HG03108 (cell line): ENCODE results near the gene MED23.

ENCODE experiments used
- ATAC-seq: cut with Tn5 transposase; IDR thresholded peaks from one replicate; pipeline ENCODE4 v1.9.1; 2021; ENCODE audit warnings: moderate library complexity; ENCODE audit not compliant: unreplicated experiment

Gene MED23

GRCh38 chr6:131640576-131640975 lies 12.5 kb upstream of the MED23 start:
- ATAC-seq: no peak

GRCh38 chr6:131640100-131640499 lies 12.1 kb upstream of the MED23 start:
- ATAC-seq: peak; percentile 43

GRCh38 chr6:131638013-131638412 lies 10.0 kb upstream of the MED23 start:
- ATAC-seq: no peak

- ATAC-seq: no peak
Observed at GRCh38 chr6:131636880-131637792, 9.1 kb upstream of the MED23 start, which contains the start of gene ENPP3. ENPP3 (plus strand) TSS chr6:131637302; CDS start chr6:131637385, 83 bp downstream.

DNA sequence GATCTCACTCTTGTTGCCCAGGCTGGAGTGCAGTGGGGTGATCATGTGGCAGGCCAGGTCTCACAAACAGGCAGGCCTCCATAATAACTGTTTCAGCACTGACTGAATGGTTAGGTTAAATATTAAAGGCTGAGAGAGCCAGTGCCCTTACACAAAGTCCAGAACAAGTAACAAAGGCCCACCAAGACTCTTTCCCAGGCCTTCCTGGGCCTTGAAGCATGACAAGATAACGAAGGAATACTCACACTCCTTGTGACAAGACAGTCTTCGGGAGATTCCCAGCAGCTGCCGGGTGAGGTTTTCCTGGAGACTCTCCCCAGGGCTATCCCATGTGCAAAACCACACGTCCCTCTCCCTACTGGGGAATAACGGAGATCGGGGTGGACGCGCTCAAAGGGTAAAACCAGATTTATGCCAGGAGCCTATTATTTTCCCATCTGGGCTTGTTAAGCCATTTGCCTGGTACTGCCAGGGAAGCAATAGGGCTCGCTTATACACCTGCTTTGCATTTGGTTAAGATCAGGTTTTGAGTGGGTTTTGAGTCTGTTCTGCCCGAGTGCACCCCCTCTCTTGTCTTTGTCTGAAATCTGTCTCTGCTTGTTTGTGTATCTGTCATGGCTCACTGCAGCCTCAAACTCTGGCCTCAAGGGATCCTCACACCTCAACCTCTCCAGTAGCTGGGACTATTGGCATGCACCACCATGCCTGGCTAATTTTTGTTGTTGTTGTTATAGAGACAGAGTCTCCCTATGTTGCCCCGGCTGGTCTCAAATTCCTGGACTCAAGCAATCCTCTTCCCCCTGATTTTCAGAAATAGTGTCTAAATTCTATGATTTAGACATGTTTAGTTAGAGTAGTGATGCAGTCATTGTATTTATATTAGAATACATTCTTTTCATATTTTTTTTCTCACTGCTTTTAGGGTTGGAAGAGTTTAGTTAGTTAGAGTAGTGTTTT lies 7.6 kb upstream of the MED23 start:
- ATAC-seq: peak; percentile 83

DNA sequence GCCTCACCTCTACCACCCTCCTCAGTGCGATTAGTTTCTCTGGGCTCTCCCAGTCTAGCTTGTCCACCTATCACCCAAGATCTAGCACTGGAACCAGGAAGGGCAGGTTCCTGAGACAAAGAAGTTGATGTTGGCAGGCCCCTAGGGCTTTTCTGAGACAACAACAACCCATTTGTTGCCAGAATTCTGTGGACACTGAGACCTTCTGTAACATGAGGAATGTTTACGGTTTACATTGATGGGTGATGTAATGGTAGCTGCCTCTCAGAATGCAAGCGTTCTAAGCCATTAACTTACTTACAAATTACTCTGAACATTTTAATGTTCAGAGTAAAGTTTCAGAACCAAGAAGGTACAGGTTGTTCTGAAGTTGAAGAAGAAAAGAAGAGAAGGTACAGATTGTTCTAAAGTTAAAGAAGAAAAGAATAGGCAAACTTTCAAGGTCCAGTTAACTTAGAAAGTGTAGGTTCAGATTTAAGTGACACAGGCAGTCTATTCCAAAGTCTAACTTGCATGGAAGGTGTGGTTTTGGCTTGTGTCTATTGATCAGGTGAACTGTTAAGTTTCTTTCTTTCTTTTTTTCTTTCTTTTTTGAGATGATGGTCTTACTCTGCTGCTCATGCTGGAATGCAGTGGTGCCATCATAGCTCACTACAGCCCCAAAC lies 3.7 kb upstream of the MED23 start:
- ATAC-seq: no peak

DNA sequence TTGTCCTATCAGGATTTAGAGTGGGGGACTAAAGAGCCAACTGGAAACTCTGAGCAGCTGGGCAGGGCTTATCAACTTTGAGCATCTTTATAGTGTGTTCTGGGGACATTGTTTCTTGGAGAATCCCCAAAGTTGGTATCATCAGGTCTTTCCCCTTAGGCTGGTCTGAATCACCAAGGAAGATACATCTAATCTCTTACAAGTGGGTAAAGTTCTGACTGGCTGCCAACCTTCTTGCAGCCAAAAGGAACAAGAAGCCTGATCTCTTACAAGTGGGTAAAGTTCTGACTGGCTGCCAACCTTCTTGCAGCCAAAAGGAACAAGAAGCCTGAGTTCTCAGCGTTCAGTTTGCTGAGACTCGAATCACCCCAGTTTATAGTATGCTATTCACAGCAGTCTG lies 1.6 kb upstream of the MED23 start:
- no peak for ATAC-seq

- ATAC-seq: no peak
Observed at GRCh38 chr6:131628726-131629125, 684 bp upstream of the MED23 start.

DNA sequence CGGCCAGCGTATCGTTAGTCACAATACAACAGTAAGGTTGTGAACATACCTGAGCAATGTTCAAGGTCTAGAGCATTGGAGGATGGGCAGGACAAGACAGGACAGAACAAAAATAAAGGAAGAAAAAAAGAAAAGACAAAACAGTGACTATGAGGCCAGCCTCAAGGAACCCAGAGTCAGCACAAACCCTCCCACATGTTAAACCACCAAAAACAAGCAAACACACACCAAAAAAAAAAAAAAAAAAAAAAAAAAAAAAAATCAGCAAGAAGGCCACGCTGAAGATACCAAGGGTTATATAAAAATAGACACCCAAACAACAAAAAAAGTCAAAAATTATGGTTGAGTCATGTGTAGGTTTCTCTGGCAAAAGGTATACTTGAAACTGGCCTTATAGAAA lies 12.8 kb downstream of the MED23 start:
- no peak for ATAC-seq

- no peak for ATAC-seq
Observed at GRCh38 chr6:131613296-131613925, 14.6 kb downstream of the MED23 start.

DNA sequence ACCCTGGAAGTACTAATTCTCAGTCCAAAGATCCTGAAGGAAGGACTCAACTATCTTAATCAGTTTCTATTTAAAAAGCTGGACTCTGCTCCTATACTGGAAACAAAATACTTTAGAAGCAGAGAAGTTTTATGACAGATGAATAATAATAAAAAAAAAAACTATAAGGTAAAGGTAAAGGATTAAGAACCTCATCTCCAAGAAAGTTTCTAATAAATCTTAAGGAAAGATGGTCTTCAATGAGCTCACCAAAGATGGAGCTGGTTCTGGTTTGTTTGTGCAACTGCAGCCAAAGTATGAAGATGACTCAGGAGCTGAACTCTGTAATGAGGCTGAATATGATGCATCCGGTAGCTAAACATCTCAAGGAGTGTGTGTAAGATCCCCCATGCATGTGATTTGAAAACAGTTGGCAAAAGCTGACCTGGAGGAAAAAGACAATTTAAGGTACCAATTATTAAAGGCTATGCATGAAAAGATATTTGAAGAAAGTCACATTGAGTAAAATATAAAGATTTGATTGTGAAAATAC lies 25.2 kb downstream of the MED23 start:
- no peak for ATAC-seq

- no peak for ATAC-seq
Observed at GRCh38 chr6:131600716-131601115, 27.3 kb downstream of the MED23 start.

- no peak for ATAC-seq
Observed at GRCh38 chr6:131597446-131597845, 30.6 kb downstream of the MED23 start.

- ATAC-seq: no peak
Observed at GRCh38 chr6:131594074-131594473, 34.0 kb downstream of the MED23 start.

DNA sequence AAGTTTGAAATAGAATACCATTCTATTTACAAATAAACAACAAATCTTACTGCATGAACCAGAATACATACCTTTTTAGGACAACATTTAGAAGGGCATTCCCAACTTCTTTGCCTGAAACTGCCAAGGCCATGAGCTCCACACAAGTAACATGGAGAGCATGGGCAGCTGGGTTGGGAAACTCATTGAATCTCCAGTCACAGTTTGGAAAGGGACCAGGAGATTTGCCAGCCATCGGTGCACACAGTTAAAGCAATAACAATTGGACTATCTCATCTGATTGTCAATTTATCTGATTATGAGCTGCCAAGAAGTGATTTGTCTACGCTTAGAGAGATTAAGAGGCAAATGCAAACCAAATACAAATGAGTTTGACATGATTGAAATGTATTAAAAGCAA lies 35.1 kb downstream of the MED23 start:
- ATAC-seq: no peak

DNA sequence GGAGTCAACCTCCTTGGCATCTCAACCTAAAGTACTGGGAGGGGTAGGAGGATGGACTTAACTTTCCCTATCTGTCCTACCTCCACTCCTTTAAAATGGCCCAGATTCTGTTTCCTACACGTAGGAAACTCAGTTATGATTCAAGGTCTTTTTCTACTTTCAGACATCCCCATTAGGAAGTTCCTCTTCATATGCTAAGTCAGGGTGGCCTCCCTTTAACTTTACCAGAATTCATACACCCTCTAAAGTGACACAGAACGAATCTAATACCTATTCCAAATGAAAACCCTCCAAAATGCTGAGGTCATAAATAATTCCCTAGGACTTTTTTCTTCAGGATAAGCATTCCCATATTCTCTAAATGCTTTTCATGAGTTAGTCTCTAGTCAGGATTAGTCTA lies 39.4 kb downstream of the MED23 start:
- ATAC-seq: no peak

DNA sequence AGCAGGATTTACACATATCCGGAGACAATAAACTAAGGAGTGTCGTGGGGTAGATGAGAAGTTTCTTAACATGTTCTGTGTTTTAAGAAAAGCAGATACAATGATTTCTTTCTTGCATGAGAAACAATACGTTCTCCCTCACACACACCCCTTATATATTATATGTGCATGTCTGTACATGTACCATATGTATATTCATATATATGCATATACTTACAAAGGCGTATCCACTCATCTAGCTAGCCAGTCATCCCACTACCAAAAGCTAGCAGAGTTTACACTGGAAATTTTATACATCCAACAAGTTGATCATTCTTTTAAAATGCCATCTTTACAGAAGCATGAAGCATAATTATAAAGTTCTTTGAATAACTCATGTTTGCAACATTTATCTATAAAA lies 40.1 kb downstream of the MED23 start:
- no peak for ATAC-seq

DNA sequence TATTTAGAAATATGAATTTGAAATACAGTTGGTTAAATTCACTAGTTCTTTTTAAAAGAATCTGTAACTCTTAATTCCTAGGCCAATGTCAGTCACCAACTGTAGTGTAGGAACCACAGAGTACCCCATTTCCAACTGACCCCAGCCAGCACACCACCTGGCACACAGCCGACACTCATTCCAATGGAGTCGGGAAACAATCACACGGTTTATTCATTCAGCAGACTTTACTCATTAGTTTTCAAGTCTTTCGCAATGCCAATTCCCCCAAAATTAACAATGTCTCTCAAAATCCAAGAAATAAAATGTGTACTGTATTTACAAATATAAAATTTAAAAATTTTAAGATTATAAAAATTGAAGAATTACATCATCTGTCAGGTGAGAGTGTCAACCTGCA lies 41.5 kb downstream of the MED23 start:
- ATAC-seq: no peak

GRCh38 chr6:131581523-131581922 lies 46.5 kb downstream of the MED23 start:
- ATAC-seq: no peak

DNA sequence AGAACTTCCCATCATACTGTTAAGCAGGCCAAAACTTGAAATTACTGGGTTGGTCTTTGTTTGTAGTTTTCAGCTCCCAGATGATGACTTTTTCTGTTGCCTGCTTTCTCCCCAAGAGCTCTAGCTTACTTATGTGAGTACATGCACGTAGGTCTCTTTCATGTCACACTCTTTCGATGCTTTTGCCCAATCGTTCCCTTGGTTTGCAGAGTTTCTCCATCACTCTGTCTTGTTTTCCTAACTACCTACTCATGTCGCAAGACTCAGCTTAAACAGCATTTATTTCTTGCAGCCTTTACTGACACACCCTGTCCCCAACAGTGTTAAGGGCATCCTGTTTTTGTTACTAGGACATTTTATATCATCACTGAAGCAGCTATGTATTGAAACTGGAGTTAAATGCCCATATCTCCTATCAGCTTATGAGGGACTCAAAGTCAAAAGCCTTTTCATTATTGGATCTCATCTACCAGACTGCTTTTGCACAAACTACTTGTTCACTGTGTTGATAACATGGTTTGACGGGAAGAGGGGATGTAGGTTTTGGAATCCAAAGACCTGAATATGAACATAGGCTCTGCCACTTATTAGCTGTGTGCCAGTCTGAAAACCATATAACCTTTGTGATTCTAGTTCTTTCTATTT lies 52.1 kb downstream of the MED23 start:
- ATAC-seq: no peak
